Embryonic facial prominence (tissue), 1 donor: ENCODE measurements around the gene RBM38.

Source experiments
- DNase-seq: peaks from one replicate; pipeline ENCODE4 v3.0.0-alpha.2; 2016; ENCODE audit errors: extremely low spot score

Gene RBM38

DNA sequence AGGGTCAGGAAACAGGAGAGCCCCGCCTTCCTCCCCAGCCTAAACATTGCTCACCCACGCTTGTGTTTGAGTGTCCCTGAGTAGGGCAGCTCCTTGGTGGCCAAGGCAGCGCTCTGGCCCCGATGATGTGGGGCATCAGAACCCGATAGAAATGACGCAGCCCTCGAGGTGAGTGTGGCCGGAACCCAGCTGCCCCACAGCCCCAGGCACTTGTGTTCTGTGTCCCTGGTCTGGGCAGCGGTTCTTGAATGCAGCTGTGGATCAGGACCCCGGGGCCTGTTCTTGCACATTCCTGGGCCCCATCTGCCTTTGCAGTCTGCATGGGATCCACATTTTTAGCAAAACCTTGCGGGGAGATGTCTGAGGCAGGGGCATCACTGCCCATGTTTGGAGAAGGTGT lies 12.8 kb downstream of the RBM38 start:
- DNase-seq: no peak

DNA sequence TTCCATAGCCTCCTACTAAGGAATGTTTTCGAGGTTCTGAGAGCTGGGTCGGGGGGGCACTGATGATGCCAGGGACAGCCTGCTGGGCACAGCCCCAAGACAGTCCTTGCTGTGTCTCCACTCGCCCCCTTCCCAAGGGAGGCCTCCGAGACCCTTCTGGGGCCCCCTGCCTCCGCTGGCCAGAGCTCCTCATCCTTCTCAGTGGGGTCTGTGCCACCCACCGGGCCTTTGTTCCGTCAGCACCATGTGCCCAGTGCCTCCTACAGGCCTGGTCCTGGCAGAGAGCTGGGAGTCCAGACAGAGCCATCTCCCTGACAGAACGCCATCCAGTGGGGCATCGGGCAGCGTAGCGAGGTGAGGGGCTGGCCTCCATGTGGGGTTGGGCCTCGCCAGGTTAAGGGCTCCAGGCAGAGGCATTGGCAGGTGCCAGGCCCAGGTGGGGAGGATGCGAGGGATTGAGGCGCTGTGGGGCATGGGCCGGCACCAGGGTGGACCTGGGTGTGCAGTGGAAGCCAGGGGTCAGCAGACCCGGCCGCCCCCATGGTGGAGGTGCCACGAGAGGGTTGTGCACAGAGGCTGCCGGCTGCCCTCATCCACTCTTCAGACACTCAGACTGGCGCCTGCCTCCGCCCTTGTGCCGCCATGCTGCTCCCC lies 13.3 kb downstream of the RBM38 start:
- DNase-seq: no peak

DNA sequence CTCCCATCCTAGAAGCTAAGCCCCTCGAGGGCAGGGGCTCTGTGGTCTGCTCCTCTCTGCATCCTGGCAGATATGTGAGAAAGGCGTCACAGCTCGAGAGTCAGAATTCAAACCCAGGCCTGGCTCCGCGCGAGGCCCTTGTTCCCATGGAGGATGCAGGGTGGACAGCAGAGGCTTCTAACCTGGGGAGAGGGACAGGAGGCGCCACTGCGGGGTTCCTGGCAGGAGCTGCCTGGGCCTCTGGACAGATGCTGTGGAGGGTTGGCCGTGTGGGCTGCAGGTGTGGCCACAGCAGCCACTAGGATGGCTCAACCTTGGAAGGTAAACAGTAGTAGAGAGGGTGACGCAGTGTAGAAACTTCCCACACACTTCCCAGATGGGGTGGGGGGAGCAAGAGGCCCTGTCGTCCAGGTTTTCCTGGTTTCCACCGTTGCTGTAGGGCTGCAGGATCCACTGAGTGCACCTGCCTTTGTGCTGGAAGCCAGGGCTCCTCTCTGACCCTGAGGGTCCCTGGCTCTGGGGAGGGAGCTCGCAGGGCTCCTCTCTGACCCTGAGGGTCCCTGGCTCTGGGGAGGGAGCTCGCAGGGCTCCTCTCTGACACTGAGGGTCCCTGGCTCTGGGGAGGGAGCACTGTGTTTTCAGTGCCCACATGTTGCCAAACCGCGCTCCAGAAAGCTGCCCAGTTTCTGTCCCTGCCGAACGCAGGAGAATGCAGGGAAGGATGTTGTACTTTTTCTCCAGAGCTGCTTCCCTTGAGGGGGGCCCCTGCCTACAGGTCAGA lies 14.2 kb downstream of the RBM38 start:
- no peak for DNase-seq

DNA sequence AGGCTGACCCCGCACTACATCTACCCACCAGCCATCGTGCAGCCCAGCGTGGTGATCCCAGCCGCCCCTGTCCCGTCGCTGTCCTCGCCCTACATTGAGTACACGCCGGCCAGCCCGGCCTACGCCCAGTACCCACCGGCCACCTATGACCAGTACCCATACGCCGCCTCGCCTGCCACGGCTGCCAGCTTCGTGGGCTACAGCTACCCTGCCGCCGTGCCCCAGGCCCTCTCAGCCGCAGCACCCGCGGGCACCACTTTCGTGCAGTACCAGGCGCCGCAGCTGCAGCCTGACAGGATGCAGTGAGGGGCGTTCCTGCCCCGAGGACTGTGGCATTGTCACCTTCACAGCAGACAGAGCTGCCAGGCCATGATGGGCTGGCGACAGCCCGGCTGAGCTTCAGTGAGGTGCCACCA lies 16.4 kb downstream of the RBM38 start:
- DNase-seq: no peak

DNA sequence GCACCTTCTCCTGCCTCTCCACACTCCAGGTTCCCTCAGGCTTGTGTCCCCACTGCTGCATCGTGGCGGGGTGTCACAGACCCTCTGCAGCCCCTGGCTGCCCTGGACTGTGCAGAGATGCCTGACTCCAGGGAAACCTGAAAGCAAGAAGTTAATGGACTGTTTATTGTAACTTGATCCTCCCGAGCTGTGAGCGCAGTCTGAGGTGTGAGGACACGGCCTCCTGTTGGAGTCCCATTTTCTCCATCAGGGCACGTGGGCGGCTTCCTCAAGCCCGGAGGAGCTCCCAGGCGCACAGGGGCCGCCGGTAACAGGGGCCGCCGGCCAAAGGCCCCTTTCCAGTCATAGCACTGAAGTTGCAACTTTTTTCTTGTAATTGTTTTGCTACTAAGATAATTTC lies 16.9 kb downstream of the RBM38 start:
- DNase-seq: no peak

DNA sequence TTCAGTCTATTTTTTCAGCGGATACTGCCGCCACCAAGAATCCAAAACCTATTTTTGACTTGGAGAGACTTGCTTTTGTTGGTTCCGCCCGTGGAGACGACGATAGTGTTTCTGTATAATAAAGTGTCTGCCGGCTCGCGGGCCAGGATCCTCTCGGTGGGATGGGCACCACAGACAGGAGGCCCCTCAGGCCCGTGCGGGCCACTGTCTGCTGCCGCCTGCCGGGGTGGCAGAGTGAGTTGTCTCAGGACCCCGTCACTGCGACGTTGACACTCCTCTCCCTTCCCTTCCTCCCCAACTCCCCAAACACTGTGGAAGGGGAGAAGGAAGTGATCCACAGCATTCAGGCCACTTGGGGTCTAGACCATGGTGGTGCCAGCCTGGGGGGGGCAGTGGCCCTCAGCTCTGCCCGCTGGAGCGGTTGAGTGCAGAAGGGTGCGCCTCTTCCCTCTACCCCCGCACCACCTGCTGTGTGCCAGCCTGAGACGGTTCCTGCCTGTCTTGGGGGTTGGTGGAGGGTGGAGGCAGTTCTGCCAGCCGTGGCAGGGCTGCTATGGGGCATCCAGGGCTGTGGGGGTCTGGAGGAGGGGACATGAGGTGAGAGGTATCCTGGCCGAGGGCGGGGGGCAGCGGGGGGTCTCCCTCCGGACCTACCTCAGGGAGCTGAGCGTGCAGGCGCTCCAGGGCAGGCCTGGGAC lies 17.5 kb downstream of the RBM38 start:
- DNase-seq: no peak

DNA sequence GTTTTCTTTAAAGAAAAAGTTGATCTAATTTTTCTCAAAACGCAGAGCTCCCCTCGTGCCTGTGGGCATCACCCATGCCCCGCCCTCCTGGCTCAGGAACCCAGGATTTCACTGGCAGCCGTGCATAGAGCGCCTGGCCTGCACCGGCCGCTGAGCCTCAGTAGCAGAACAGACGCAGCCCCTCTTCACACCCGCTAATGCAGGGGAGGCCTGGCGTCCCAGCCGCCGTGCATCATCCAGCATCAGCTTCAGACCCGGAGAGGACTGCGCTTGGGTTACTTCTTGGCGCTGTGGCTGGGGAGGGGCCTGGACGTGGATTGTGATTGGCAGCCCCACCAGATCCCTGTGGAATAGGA lies 18.1 kb downstream of the RBM38 start:
- DNase-seq: no peak

DNA sequence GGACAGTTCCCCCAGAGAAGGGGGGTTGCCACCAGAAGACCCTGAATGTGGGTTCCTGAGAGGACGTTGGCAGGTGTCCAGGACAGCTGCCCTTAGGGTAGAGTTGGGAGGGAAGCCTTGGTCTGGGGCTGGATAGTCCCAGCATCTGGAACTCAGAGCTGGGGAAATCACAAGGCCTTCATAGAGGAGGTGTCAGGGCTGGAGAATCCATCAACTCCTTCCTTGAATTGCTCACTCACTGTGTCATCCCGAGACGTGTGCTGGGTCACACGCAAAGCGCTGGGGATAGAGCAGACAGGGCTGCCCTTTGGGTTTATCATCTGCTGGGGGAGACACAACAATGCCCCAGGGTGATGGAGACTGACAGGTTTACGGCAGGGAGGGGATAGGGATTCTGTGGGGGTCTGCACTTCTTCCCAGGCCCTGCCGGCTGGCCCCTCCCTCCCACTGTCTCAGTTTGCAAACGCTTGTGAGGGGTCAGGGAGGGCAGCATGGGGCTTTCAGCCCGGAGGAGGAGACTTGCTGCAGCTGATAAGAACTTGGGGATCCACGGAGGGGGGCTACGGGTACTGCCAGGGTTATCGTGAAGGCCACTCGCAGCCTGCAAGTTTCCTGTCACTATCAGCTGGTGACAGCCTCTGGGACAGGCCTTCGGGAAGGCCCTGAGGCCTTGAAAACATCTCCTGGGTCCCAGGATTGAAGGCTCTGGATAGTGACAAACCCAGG lies 18.6 kb downstream of the RBM38 start:
- DNase-seq: no peak

DNA sequence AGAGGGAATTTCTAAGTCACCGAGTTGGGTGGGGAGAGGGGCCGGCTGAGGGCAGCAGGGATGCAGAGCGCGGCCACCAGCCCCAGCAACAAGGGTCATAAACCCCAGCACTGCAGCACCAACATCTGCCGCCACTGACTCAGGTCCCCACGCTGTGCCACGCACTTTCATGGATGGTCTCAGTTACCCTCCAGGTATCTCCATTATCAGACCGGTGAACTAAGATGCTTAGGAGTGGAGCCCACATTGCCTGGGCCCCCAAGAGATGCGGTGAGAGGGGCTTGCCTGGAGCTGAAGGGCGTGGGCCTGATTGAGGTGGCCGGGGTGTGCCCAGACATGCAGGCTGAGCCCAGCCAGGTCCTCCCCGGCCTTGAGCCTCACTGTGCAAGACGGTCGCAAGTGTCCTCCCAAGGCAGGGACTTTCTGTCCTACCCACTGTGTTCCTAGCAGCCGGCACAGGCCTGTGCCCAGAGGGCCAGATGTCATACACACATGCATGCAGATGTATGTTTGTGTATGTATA lies 19.3 kb downstream of the RBM38 start:
- no peak for DNase-seq

DNA sequence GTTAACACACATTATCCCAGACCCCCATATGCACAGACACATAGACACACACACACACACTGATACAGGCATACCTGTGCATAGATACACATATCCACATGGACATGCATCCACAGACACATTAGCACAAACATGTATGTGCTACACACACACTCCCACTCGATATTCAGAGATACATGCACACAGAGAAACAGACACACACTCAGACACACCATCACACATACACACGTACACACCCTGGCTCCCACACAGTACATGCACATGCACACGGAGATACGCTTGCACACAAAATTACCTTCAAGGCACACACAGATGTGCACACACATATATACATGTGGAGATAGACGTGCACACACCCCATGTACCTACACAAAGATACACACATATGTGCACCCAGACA lies 19.7 kb downstream of the RBM38 start:
- no peak for DNase-seq

DNA sequence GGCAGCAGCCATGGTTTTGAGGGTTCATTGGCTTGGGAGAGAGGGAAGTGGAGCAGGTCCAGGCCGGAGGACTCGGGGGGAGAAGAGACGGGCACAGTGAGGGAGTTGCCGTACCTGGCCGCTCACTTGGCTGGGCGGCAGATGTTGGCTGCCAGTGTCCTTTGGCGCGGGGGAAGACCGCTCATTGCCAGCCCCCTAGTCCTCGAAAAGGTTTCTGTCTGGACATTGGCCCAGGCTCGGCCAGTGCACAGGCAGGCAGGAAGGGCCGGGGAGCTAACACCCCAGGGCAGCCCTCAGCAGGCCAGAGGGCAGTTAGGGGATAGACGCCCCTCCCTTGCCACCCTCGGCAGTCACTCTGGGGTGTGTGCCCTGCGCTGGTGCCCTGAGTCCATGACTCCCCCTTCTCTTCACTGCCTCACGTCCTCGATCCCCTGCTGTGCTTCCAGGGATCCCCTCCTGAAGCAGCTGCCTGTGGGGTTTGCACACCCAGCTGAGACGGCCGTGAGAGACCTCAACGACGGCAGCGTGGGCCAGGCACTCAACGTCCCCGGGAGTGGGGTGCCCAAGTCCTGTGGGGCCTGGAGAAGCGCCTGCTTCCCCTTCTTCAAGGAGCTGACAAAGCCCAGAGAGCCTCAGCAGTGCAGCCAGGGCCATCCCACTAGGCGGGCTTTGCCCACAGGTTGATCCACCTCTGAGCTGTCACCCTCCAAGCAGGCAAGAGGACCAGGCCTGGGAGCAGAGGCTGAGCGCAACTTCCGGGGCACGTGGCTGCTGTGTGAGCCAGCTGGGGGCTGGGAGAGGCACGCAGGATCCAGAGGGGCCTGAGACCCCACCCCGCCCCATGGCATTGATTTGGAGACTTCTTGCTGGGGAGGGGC lies 20.4 kb downstream of the RBM38 start:
- no peak for DNase-seq

DNA sequence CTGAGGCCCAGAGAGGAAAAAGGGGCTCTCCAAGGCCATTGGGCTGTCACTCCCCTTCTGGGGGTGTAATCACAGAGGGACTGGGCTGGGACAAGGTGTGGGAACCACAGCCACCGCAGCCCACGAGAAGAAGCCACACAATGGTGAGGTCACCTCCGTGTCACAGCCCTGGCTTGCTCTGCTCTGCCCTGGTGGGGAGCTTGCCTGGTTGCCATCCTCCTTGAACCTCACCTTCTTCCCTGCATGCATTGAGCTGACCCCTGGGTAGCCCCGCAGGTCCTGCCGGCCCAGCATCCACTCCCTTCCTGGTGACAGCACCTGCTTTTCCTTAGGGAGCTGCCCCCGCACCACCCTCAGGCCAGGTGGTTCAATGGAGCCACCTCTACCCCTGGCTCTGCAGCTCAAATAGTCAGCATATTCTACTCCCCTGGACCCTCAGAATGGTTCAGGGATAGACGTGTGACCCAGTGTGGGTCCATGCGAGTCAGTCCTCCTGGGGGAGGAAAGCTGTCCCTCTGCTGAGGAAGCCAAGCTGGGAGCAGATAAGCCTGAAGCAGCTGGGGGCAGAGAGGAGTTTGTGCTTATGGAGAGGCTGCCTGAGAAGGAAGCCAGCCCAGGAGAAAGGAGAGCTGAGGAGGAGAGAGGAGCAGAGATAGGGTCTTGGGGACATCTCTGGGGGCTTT lies 21.3 kb downstream of the RBM38 start:
- DNase-seq: no peak

DNA sequence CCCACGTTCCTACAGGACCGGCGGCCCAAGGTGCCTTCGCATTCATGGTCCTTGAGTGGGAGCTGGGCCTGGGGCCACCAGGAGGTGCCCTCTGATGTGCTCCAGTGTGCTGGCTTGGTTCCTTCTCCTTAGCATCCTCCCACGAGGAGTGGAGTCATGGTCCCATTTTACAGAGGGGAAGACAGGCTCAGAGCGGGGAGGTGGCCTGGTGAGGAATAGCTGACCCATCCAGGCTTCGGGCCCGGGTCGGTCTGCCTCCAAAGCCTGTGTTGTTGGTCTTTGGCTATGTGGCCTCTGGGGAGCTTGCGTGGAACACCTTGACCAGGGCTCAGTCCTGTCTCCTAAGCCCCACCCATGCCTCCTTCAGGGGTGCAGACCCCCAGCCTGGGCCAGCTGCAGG lies 22.8 kb downstream of the RBM38 start:
- no peak for DNase-seq

DNA sequence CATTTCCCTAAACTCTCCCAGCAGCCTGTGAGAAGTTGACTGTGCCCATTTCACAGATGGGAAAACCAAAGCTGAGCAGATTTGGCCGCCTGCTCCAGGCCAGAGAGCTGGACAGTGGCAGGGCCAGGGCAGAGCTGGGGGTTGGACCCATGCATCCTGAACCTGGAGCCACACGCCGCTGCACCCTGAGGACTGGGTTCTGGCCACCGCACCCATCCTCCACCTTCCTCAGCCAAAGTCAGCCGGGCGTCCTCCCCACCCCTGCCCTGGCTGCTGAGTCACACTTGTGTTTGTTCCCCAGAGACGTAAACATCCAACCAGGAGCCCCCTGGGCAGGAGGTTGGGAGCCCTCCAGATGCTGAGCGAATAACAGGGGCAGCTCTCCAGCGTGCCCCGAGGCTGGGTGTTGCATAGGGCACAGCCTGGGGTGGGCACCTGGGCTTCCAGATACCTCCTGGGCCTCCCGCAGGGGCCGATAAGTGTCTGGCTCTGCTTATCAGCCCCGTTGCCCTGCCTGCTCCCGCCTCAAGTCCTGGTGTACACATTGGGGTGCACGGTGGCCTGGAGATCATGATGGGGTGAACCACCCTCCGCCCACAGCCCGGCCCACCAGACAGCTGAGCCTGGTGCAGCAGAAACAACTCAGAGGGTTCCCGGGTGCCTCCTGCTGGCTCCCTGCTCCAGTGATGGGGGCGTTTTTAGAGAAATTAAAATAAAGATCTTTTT lies 23.8 kb downstream of the RBM38 start:
- DNase-seq: no peak

DNA sequence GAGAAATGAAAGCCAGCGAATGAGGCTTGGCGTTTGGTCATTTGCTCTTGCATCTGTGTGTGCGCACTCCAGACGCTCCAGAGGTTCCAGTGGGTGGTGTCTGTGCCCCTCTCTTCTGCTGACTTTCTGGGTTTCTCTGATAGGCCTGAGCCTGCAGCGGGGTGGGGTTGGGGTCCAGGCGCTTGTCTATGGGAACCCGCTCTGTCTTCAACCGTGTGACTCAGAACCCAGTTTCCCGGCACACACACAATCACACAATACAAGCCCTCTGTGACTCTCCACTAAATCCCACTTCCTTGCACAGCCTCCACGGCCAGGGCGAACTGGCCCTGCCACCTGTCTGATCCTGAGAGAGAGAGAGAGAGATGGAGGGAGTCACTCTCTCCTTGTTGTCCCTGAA lies 24.6 kb downstream of the RBM38 start:
- DNase-seq: no peak

DNA sequence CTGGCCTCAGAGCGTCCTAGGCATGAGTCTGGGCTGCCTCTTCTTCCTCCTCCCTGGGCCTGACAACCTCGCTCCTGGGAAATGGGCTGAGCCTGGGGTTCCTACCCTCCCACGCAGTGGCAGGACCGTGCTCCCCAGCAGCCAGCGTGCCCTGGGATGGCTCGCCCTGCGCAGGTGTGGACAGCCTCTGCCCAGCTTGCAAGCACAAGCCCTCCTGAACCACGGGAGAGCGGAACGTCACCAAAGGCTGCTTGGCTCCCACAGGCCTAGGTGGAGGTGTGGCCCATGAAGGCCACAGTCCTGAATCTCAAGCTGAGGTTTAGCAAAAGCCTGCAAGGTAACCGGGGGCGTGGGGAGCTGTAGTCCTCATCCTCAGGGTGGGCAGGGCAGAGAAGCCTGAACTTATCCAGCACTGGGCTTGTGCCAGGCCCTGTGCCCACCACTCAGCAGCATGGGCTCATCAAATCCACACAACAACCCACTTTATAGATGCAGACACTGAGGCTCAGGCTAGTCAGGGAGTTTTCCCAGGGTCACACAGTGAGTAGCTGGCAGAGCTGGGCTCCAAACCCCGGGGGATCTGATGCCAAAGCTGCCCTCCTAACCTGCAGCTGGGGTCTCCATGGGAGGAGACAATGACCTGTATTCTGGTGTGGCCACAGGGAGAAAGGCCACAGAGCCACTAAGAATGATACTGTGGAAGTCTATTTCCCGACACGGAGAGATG lies 25.3 kb downstream of the RBM38 start:
- no peak for DNase-seq

DNA sequence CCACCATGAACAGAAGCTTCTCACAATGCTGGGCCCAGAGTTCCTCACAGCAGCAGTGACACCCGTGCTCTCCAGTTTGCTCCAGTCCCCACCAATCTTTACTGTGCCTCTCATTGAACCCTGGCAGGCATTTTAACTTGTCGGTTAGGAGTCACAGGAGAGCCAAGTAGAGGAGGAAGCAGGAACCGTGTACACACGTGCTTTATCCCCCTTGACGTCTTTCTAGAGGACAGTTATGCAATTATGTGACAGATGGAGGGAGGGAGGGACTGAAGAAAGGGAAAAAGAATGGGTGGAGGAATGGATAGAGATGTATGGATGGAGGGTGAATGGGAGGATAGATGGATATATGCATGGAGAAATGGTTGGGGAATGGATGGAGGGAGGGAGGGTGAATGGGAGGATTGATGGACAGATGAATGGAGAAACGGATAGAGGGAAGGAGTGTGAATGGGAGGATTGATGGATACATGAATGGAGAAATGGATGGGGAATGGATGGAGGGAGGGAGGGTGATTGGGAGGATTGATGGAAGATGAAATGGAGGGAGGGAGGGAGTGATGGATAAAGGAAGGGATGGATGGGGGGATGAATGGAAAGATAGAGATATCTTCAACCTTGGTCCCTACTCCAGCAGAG lies 26.0 kb downstream of the RBM38 start:
- no peak for DNase-seq
